Pericardium fibroblast (primary cell): ENCODE data around the gene GNAT1. TPM values are rescaled to one million over a fixed set of nuclear protein-coding genes. Genes with fewer than 3 reads are reported as not detected.

Source experiments
- total RNA-seq: library from RNA; depleted of rRNA; stranded (reverse); fragments of >200 nt; gene quantifications from 2 replicates; pipeline ENCODE4 v1.2.3, GENCODE V29; 2015

The GNAT1 gene
- total RNA-seq: not detected in 2 replicates

GRCh38 chr3:50190936-50191660 lies at the start of gene GNAT1:
Gene GNAT1, plus strand, starts transcription at chr3:50191610. Its CDS starts 116 bp downstream, at chr3:50191726.

GRCh38 chr3:50154840-50155490 lies 36.4 kb upstream of the GNAT1 start, which contains the start of gene SEMA3F:
Gene SEMA3F, plus strand, starts transcription at chr3:50155324. Its CDS starts 4,299 bp downstream, at chr3:50159623.

DNA sequence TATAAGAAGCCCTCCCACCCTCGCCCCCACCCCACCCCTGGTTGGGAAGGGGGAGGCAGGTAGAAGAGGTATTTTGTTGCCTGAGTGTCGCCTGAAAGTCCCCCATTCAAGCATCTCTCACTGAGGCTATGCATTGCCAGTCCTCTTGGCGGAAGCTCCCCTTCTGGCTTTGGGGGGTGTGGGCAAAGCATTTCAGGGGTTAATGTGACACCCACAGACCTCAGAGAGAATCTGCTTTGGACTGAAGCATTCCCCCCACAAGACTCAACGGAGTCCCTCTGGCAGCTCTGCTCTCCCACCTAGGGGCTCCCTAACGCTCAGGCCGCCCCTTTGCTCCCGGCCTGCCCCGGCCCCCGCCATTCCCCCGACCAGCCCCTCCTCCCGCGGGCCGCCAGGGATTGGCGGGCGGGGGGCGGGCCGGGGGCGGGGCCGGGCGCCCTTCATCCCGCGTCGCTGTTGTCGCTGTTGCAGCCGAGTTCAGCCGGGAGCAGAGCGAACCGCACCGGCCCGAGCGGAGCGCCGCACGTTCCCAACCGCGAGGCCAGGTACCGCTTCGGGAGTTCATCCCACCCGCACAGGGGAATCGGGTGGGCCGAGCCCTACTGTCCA lies 13.5 kb downstream of the GNAT1 start, which contains the start of gene SLC38A3:
TSS of gene SLC38A3 (plus strand) at position 468 of the 609 bp plus-strand sequence. CDS start 8,929 bp downstream, outside the sequence.

DNA sequence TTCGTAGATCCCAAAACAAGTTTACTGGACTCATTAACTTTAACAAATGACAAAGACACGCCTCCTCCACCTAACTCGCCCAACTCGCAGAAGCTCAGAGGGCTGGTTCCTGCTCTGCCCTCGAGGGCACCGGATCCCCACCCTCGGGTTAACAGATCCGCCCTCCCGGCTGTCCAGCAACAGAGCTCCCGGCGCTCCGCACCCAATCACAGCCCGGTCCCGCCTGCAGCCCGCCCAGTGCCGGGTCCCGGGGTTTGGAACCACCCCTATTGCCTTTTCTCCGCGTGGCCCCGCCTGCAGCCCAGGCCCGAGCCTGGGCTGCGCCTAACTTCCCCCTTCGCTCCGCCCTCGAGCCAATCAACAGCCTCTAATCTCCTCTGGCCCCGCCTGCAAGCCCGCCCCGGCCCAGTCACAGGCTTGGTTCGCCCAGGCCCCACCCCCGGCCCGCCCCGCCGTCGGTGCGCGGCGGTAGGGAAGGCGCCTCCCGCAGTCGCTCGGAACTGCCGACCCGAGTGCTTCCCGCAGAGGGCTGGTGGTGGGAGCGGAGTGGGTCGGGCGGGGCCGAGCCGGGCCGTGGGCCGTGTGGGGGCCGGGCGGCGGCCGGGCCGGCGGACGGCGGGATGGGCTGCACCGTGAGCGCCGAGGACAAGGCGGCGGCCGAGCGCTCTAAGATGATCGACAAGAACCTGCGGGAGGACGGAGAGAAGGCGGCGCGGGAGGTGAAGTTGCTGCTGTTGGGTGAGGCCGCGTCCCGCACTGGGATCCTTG lies 44.5 kb downstream of the GNAT1 start, which contains the start of gene GNAI2:
TSS of gene GNAI2 (plus strand) at position 489 of the 768 bp plus-strand sequence. CDS start at position 621, 132 bp downstream.

Other genes starting within 250 kb of the GNAT1 start
- gene RBM5, start 102.7 kb upstream of the GNAT1 start, total RNA-seq: 67.0 and 69.3 TPM in 2 replicates
- gene SEMA3F, start 36.3 kb upstream of the GNAT1 start, total RNA-seq: 26.8 and 43.8 TPM in 2 replicates
- not detected in 2 replicates for gene SLC38A3, start 13.7 kb downstream of the GNAT1 start, total RNA-seq
- 188 and 248 TPM in 2 replicates for gene GNAI2, start 44.6 kb downstream of the GNAT1 start, total RNA-seq
- 10.6 and 16.0 TPM in 2 replicates for gene SEMA3B, start 77.5 kb downstream of the GNAT1 start, total RNA-seq
- not detected in 2 replicates for gene LSMEM2, start 87.5 kb downstream of the GNAT1 start, total RNA-seq
- 34.2 and 53.7 TPM in 2 replicates for gene IFRD2, start 100.8 kb downstream of the GNAT1 start, total RNA-seq
- gene HYAL3, start 107.8 kb downstream of the GNAT1 start, total RNA-seq: 6.0 and 8.1 TPM in 2 replicates
- gene NAA80, start 107.8 kb downstream of the GNAT1 start, total RNA-seq: 13.7 and 17.3 TPM in 2 replicates
- 4.0 and 5.5 TPM in 2 replicates for gene HYAL1, start 112.0 kb downstream of the GNAT1 start, total RNA-seq
- gene HYAL2, start 131.1 kb downstream of the GNAT1 start, total RNA-seq: 59.3 and 80.8 TPM in 2 replicates
- gene TUSC2, start 136.6 kb downstream of the GNAT1 start, total RNA-seq: 14.5 and 30.7 TPM in 2 replicates
- gene RASSF1, start 149.2 kb downstream of the GNAT1 start, total RNA-seq: 41.5 and 43.5 TPM in 2 replicates
- 0.34 and 1.1 TPM in 2 replicates for gene ZMYND10, start 154.1 kb downstream of the GNAT1 start, total RNA-seq
- gene NPRL2, start 159.2 kb downstream of the GNAT1 start, total RNA-seq: 12.1 and 13.2 TPM in 2 replicates
- 20.8 and 35.2 TPM in 2 replicates for gene CYB561D2, start 159.3 kb downstream of the GNAT1 start, total RNA-seq
- 69.1 and 93.9 TPM in 2 replicates for gene TMEM115, start 167.9 kb downstream of the GNAT1 start, total RNA-seq